MM.1S (cell line): Measurements from ENCODE around the gene MEGF6.

Source experiments
- CTCF ChIP-seq: fragments of 300-600 bp; sonication (generic); IDR thresholded peaks from 2 replicates; pipeline ENCODE4 v1.5.1; 2016; ENCODE audit warnings: antibody characterized with exemption, low read length, mixed read lengths
- EZH2 ChIP-seq: fragments of 300-600 bp; sonication (generic); optimal IDR thresholded peaks from 2 replicates; pipeline ENCODE3; 2017; ENCODE audit warnings: low read depth, mild to moderate bottlenecking, antibody characterized with exemption, low read length, mixed read lengths
- EZH2phosphoT487 ChIP-seq: fragments of 300-600 bp; sonication (generic); IDR thresholded peaks from 2 replicates; pipeline ENCODE4 v1.6.1; 2018; ENCODE audit warnings: antibody characterized with exemption, low read length

GRCh38 chr1:3541465-3541864 lies 69.8 kb downstream of the MEGF6 start:
- no peak for TF ChIP-seq EZH2
- no peak for TF ChIP-seq CTCF
- TF ChIP-seq EZH2phosphoT487, result no peak
